NCI-H748 (cell line): ENCODE measurements around the gene CDIP1.

Experiments
- DNase-seq: peaks from one replicate; lab custom pipeline; 2025; ENCODE audit not compliant: unreplicated experiment; lab: John Stamatoyannopoulos, UW

The CDIP1 gene

DNA sequence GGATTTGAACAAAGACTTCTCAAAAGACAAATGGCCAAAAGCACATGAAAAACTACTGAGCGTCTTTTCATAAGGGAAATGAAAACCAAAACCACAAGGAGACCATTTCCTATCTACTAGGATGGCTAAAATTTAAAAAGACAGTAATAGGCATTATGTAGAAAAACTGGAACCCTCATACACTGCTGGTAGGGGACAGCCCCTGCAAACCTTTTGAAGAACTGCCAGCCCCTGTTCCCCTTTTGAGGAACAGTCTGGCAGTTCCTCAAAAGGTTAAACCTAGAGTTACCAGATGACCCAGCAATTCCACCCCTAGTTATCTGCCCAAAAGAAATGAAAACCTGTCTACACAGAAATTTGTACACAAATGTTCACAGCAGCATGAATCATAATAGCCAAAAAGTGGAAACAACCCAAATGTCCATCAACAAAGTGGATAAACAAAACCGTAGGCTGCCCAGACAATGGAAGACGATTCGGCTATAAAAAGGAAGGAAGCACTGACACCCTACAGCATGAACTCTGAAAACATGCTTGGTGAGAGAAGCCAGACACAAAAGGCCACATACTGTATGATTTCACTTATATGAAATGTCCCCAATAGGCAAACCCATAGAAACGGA is 22.9 kb downstream of the CDIP1 start:
- DNase-seq = no peak

DNA sequence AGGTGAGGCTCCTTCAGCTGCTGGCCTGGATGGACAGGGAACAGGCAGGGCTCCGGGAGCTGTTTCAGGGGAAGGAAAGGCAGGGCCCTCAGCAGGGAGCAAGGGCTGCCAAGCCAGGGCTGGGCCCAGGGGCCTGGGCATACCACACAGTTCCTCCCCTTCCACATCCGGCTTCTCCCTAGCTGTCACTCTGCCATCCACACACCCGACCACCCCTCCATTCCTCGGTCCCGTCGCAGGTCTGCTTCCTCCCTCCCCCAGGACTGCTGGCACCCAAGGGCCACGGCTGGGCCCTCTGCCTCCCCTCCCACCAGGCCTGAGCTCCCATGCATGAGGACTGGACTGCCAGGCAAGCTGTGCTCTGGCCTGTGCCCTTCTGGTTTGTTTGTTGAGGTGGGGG is 24.0 kb downstream of the CDIP1 start:
- DNase-seq = no peak

GRCh38 chr16:4513881-4514280 is 24.7 kb downstream of the CDIP1 start:
- no peak for DNase-seq

GRCh38 chr16:4513086-4513860 is 25.3 kb downstream of the CDIP1 start:
- DNase-seq = no peak

DNA sequence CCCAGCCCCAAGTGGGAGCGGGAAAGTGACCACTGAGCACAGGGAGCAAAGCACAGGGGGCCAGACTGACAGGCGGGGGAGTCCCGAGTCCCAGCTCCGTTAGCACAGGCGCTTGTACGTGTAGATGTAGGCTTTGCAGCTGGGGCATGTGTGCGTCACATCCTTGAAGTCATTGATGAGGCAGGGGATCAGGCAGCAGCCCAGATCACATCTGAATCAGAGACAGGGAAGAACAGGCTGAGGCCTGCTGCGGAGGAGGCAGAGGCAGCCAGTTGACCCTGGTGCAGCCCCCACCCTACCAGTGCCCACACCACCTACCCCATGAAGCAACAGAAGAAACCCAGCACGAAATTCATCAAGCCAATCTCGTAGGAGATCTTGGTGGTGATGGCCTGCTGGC is 26.1 kb downstream of the CDIP1 start:
- no peak for DNase-seq

- peak; percentile 27 for DNase-seq
Observed at GRCh38 chr16:4511441-4512082, 27.0 kb downstream of the CDIP1 start.

GRCh38 chr16:4510747-4511426 is 27.7 kb downstream of the CDIP1 start:
- DNase-seq = no peak

- DNase-seq = no peak
Observed at GRCh38 chr16:4510131-4510530, 28.4 kb downstream of the CDIP1 start.

DNA sequence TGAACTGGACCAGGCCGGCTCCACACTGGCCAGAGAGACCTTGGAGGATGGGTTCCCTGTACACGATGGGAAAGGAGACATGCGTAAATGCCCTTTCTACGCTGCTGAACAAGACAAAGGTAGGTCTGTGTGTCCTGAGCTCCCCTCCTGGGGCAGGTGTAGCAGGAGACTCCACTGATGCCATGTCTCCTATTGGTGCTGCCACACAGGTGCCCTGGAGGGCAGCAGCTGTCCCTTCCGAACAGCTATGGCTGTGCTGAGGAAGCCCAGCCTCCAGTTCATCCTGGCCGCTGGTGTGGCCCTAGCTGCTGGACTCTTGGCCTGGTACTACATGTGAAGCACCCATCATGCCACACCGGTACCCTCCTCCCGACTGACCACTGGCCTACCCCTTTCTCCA is 29.2 kb downstream of the CDIP1 start:
- no peak for DNase-seq

- DNase-seq = no peak
Observed at GRCh38 chr16:4508806-4509205, 29.8 kb downstream of the CDIP1 start.

- DNase-seq = no peak
Observed at GRCh38 chr16:4507588-4508345, 30.8 kb downstream of the CDIP1 start.

DNA sequence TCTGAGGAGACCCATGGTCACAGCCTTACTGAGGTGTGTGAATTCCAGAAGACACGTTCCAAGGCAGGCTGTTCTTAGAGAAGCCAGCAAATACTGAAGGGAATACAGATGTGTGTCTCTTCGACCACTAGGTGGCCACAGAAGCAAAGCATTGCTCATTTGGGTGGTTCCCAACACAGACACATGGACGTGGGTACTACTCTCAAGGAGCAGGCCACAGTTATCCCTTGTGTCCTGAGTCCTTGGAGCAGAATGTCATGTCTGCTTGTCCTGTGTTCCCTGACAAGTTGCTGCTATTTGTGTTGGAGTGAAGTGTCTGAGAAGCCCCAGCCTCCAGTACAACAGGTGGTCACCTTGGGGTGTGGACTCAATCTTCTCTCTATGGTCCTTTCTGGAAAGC is 32.1 kb downstream of the CDIP1 start:
- DNase-seq = peak; percentile 48

DNA sequence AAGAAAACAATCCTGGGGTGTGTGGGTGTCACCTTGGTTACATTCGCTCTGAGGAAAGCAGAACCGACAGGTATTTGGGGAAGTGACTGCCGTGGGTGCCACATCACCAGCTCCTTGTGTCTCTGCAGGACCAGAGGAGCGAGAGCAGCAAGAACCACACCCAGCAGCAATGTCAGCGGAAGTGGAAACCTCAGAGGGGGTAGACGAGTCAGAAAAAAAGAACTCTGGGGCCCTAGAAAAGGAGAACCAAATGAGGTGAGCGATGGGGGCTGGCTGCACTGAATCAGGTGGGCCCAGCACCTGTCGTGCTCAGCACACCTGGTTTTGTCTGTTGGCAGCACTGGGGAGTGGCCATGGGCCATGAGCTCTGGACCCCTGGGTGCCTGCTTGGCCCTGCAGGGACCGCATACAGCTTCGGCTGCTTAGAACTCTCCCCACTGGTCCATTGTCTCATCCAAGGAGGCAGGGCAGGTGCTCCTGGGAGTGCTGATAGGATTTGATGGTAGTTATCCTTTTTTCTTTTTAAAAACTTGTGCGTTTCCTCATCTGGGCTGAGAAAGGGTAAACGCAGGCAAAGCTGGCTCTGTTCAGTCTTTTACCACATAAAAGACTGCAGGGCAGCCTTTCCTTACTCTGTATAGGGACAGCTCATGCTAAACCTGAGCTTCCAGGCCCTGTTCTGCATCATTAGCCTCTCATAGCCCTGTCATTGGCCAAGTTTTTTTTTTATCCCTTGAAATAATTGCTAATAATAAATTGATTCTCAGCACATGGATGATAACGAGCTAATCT is 33.0 kb downstream of the CDIP1 start:
- no peak for DNase-seq

- no peak for DNase-seq
Observed at GRCh38 chr16:4501071-4501478, 37.5 kb downstream of the CDIP1 start.

- DNase-seq = no peak
Observed at GRCh38 chr16:4500272-4500671, 38.3 kb downstream of the CDIP1 start.

GRCh38 chr16:4499196-4499555 is 39.4 kb downstream of the CDIP1 start:
- DNase-seq = no peak

DNA sequence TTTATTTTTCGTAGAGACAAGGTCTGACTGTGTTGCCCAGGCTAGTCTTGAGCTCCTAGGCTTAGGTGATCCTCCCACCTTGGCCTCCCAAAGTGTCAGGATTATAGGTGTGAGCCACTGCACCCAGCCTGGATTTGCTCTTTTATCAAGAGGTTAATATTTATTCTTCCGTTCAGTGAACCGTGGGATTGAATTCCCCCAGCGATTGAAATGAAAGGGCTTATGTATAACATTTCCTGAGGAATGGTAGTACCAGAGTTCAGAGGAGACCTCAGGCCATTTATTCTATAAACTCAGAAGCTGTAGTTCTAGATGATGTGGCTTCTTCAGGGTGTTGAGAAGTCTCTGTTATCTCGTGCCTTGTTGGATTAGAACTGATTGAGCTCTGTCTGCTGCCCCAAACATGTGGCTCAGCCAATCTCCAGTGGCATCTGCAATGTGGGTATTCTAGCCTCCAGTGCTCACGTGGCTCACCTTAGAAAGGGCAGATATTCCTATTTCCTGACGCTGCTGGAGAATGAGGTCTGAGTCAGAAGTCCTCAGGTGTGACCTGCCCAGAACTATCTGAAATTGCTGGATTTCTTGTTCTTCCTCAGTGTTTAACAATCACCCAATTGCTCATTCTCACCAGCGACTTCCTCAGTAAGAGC is 39.9 kb downstream of the CDIP1 start:
- no peak for DNase-seq

DNA sequence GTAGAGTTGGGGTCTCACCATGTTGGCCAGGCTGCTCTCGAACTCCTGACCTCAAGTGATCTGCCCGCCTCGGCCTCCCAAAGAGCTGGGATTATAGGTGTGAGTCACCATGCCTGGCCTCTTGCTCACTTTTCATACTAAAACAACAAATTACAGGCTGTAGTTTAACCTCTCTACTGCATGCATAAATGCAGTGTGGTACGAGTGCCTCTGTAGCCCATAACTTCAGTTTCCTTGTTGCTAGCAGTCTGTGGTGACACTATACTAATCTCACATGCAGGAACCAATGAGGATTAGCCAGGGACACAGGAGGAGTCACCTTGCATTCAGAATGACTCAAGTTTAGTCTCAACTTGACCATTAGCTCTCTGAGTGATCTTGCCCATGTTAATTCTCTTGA is 42.3 kb downstream of the CDIP1 start:
- no peak for DNase-seq

DNA sequence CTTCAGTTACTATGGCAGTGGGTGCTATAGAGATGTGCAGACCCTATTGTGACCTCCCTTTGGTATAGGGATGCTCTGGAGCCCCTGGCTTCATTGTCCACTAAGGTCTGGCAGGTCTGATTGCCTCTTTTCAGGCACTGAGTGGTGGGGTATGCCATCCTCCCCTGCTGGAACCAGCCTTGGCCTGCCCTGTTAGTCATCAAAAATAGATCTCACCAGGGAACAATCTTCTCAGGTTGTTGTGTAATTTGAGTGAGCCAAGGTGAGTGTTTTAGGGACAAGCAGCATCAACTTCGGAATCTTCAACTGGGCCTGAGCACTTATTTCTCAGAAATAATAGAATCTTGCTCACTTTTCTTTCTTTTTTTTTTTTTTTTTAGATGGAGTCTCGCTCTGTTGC is 42.8 kb downstream of the CDIP1 start:
- no peak for DNase-seq
